ENCODE measurements around the gene PAK1IP1.

DNA sequence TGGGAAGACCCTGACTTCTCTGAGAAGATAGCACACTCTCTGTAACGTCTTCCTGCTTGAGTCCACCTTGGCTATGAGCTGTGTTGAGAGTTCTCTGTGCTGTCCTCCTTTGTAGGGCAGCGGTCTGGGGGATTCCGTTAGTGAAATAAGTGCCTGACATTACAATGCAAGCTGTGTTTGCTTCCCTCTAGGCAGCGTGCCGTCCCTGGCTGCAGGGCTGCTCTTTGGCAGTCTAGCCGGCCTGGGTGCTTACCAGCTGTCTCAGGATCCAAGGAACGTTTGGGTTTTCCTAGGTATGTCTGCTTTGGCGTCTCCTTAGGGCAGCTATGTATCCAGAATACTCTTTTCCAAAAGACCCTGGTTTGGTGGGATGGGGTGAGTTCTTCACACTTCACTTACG, 30.9 kb downstream of the PAK1IP1 start:
- TF ChIP-seq CTCF (conservative IDR thresholded peaks at IDR 0.05; ENCODE audit: low read depth, low read length): no peak
- TF ChIP-seq EZH2 (IDR thresholded peaks at IDR 0.05; ENCODE audit: low read length, unreplicated experiment): no peak
